HepG2 (cell line): Measurements from ENCODE around the gene ENTREP3. TPM values are rescaled to one million over a fixed set of nuclear protein-coding genes. Genes with fewer than 3 reads are reported as not detected.

Source experiments
- CBX2 ChIP-seq, 2 experiments: fragments of 200-600 bp in 1 of 2; sonication (generic); formaldehyde crosslinking in 1 of 2; IDR thresholded peaks; 2 replicates each; pipeline versions ENCODE4 v1.7.0 to v1.8.1; 2018 to 2022; ENCODE audit warnings: low read depth in 2 of 2, low read length in 1 of 2, mild to moderate bottlenecking in 1 of 2, missing genetic modification reagents in 1 of 2
- LCORL ChIP-seq, 2 experiments: fragments of 450-650 bp in 1 of 2; sonication (generic) in 1 of 2; formaldehyde crosslinking in 1 of 2; IDR thresholded peaks; 2 replicates each; pipeline versions ENCODE4 v1.5.0 to v1.6.1; 2017 to 2020; ENCODE audit warnings: antibody characterized with exemption in 1 of 2, missing genetic modification reagents in 1 of 2
- MEF2D ChIP-seq: sonication (generic); formaldehyde crosslinking; IDR thresholded peaks from 2 replicates; pipeline ENCODE4 v1.5.1; 2020; ENCODE audit warnings: mild to moderate bottlenecking, missing genetic modification reagents
- MXI1 ChIP-seq: IDR thresholded peaks from 3 replicates; pipeline ENCODE4 v1.6.1; 2012; ENCODE audit warnings: low read depth, low read length, inconsistent platforms, borderline replicate concordance
- NAIF1 ChIP-seq: sonication (generic); formaldehyde crosslinking; IDR thresholded peaks from 2 replicates; pipeline ENCODE4 v1.5.0; 2020; ENCODE audit warnings: mild to moderate bottlenecking, missing genetic modification reagents, borderline replicate concordance
- SIX1 ChIP-seq: sonication (generic); formaldehyde crosslinking; IDR thresholded peaks from 2 replicates; pipeline ENCODE4 v1.4.0; 2020; ENCODE audit warnings: missing genetic modification reagents, borderline replicate concordance
- ZNF761 ChIP-seq: sonication (generic); formaldehyde crosslinking; conservative IDR thresholded peaks from 2 replicates; pipeline ENCODE4 v1.4.0; 2020; ENCODE audit warnings: mild to moderate bottlenecking, missing genetic modification reagents
- ZNF781 ChIP-seq: sonication (generic); formaldehyde crosslinking; IDR thresholded peaks from 2 replicates; pipeline ENCODE4 v1.5.1; 2020; ENCODE audit warnings: borderline replicate concordance, mild to moderate bottlenecking, missing genetic modification reagents; ENCODE audit errors: not compliant biosample characterization
- polyA plus RNA-seq, 8 experiments: library from polyadenylated mRNA; depleted of rRNA in 3 of 8; stranded (reverse) in 7 of 8; unstranded in 1 of 8; fragments of >200 nt; fragmentation: Illumina TruSeq in 4 of 8; extraction: Trizol in 4 of 8; gene quantifications; 2 replicates each; pipeline versions ENCODE4 v1.2.1 to v1.2.3, GENCODE V29; 2011 to 2016; ENCODE audit warnings: low read depth in 4 of 8, missing spikeins in 1 of 8, mixed read lengths in 1 of 8; ENCODE audit not compliant: insufficient read depth in 1 of 8
- total RNA-seq, 5 experiments: library from RNA; depleted of rRNA; stranded (reverse); fragments of >200 nt; fragmentation: Illumina TruSeq; extraction: Trizol; gene quantifications; 2 replicates each; pipeline ENCODE4 v1.2.3, GENCODE V29; 2016; ENCODE audit warnings: low read depth in 1 of 5
- TF ChIP-seq, protein P1 (sequence below): fragments of 450-650 bp; IDR thresholded peaks from 2 replicates; pipeline ENCODE4 v1.6.1; 2016
- TF ChIP-seq, protein P2 (sequence below): sonication (generic); formaldehyde crosslinking; IDR thresholded peaks from 2 replicates; pipeline ENCODE4 v1.5.1; 2020; ENCODE audit warnings: missing genetic modification reagents, mild to moderate bottlenecking, borderline replicate concordance
- TF ChIP-seq, protein P3 (sequence below): sonication (generic); formaldehyde crosslinking; IDR thresholded peaks from 2 replicates; pipeline ENCODE4 v1.4.0; 2020; ENCODE audit warnings: missing genetic modification reagents
- TF ChIP-seq, protein P4 (sequence below), 2 experiments: sonication (generic) in 1 of 2; formaldehyde crosslinking in 1 of 2; IDR thresholded peaks; 2 replicates each; pipeline versions ENCODE4 v1.4.0 to v1.6.1; 2016 to 2020; ENCODE audit warnings: borderline replicate concordance in 1 of 2, low read depth in 1 of 2, mild to moderate bottlenecking in 1 of 2, missing genetic modification reagents in 1 of 2

The ENTREP3 gene
- total and polyA plus RNA-seq, 2 of the 13 experiments (the other 11 are each of a cell fraction or from before 2014, with no cell fraction given), result 4.1 to 9.9 TPM

DNA sequence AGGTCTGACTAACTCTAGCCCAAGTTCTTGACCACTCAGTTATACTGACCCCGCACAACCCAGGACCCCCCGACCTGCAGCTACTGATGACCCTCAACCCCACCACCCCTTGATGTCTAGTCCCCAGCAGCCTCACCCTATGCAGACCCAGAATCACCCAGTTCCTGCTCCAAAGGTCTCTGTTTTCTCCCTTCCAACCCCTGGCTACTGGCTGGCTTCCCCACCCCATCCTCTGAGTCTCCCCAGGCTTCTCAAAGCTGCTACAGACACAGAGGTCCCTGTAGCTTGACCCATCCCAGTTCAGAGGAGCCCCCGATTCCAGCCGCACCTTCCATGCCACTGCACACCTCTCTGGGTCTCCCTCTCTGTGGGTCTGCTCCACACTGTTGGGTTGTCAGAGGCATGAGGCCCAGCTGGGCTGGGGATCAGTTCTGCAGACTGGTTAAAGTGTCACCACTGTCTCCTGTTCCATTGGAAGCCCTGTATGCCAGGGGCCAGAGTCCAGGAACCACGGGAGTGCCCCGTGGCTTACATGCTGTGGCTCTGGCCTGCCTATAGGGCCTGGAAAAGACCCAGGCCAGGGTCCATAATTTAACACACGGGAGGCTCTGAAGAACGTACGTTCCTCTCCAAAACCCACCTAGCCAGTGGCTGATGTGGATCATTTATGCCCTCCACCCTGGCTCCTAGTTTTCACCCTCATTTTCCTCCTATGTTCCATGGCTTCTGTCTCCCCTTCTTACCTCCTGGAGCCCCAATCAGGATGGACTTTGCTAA, 45.5 kb upstream of the ENTREP3 start (continued):
- TF ChIP-seq, protein P1, sequence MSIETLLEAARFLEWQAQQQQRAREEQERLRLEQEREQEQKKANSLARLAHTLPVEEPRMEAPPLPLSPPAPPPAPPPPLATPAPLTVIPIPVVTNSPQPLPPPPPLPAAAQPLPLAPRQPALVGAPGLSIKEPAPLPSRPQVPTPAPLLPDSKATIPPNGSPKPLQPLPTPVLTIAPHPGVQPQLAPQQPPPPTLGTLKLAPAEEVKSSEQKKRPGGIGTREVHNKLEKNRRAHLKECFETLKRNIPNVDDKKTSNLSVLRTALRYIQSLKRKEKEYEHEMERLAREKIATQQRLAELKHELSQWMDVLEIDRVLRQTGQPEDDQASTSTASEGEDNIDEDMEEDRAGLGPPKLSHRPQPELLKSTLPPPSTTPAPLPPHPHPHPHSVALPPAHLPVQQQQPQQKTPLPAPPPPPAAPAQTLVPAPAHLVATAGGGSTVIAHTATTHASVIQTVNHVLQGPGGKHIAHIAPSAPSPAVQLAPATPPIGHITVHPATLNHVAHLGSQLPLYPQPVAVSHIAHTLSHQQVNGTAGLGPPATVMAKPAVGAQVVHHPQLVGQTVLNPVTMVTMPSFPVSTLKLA, result 0 out of 2 replicates have a peak, but pooled peaks have one; percentile 32
- TF ChIP-seq CBX2 (IDR thresholded peaks at IDR 0.05; ENCODE audit: low read depth, low read length) (no peak), CBX2 (CRISPR knock-in tag; IDR thresholded peaks at IDR 0.05; ENCODE audit: low read depth) (no peak), ZNF761 (CRISPR knock-in tag) (peak; percentile 86), MXI1 (peak; percentile 86; the same call in 2 of the 3 replicates), NAIF1 (CRISPR knock-in tag) (no peak), SIX1 (CRISPR knock-in tag) (peak; percentile 45; the same call in 1 of the 2 replicates), LCORL (IDR thresholded peaks at IDR 0.05) (no peak), LCORL (CRISPR knock-in tag; IDR thresholded peaks at IDR 0.05) (peak; percentile 96), MEF2D (CRISPR knock-in tag) (peak; percentile 70; the same call in 1 of the 2 replicates), ZNF781 (CRISPR knock-in tag) (no peak)
- TF ChIP-seq, protein P2, sequence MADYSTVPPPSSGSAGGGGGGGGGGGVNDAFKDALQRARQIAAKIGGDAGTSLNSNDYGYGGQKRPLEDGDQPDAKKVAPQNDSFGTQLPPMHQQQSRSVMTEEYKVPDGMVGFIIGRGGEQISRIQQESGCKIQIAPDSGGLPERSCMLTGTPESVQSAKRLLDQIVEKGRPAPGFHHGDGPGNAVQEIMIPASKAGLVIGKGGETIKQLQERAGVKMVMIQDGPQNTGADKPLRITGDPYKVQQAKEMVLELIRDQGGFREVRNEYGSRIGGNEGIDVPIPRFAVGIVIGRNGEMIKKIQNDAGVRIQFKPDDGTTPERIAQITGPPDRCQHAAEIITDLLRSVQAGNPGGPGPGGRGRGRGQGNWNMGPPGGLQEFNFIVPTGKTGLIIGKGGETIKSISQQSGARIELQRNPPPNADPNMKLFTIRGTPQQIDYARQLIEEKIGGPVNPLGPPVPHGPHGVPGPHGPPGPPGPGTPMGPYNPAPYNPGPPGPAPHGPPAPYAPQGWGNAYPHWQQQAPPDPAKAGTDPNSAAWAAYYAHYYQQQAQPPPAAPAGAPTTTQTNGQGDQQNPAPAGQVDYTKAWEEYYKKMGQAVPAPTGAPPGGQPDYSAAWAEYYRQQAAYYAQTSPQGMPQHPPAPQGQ (CRISPR knock-in tag), result peak; percentile 56; the same call in 1 of the 2 replicates
- TF ChIP-seq, protein P3, sequence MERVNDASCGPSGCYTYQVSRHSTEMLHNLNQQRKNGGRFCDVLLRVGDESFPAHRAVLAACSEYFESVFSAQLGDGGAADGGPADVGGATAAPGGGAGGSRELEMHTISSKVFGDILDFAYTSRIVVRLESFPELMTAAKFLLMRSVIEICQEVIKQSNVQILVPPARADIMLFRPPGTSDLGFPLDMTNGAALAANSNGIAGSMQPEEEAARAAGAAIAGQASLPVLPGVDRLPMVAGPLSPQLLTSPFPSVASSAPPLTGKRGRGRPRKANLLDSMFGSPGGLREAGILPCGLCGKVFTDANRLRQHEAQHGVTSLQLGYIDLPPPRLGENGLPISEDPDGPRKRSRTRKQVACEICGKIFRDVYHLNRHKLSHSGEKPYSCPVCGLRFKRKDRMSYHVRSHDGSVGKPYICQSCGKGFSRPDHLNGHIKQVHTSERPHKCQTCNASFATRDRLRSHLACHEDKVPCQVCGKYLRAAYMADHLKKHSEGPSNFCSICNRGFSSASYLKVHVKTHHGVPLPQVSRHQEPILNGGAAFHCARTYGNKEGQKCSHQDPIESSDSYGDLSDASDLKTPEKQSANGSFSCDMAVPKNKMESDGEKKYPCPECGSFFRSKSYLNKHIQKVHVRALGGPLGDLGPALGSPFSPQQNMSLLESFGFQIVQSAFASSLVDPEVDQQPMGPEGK (CRISPR knock-in tag), result peak; percentile 49; the same call in 1 of the 2 replicates
- TF ChIP-seq, protein P4, sequence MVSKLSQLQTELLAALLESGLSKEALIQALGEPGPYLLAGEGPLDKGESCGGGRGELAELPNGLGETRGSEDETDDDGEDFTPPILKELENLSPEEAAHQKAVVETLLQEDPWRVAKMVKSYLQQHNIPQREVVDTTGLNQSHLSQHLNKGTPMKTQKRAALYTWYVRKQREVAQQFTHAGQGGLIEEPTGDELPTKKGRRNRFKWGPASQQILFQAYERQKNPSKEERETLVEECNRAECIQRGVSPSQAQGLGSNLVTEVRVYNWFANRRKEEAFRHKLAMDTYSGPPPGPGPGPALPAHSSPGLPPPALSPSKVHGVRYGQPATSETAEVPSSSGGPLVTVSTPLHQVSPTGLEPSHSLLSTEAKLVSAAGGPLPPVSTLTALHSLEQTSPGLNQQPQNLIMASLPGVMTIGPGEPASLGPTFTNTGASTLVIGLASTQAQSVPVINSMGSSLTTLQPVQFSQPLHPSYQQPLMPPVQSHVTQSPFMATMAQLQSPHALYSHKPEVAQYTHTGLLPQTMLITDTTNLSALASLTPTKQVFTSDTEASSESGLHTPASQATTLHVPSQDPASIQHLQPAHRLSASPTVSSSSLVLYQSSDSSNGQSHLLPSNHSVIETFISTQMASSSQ (IDR thresholded peaks at IDR 0.05; ENCODE audit: low read depth), result peak; percentile 83
- TF ChIP-seq, protein P4 (CRISPR knock-in tag; IDR thresholded peaks at IDR 0.05; ENCODE audit: borderline replicate concordance), result peak; percentile 93
